ENCODE measurements around the gene EFL1.

DNA sequence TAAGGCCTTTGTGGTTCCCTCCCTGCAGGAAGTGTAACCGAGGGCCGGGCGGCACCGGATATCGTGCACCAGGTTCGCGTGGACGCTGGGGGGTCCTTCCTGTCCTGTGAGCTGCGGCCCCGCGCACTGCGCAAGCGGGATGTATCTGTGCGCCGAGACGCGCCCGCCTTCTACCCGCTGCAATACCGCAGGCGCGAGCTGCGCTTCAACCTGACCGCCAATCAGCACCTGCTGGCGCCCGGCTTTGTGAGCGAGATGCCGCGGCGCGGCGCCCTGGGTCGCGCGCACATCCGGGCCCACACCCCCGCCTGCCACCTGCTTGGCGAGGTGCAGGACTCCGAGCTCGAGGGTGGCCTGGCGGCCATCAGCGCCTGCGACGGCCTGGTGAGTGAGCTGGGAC, 36.0 kb upstream of the EFL1 start:
- TF ChIP-seq POLR2A (IDR thresholded peaks at IDR 0.05) (no peak), POLR2AphosphoS5 (IDR thresholded peaks at IDR 0.05) (no peak)
- TF ChIP-seq, protein P1, sequence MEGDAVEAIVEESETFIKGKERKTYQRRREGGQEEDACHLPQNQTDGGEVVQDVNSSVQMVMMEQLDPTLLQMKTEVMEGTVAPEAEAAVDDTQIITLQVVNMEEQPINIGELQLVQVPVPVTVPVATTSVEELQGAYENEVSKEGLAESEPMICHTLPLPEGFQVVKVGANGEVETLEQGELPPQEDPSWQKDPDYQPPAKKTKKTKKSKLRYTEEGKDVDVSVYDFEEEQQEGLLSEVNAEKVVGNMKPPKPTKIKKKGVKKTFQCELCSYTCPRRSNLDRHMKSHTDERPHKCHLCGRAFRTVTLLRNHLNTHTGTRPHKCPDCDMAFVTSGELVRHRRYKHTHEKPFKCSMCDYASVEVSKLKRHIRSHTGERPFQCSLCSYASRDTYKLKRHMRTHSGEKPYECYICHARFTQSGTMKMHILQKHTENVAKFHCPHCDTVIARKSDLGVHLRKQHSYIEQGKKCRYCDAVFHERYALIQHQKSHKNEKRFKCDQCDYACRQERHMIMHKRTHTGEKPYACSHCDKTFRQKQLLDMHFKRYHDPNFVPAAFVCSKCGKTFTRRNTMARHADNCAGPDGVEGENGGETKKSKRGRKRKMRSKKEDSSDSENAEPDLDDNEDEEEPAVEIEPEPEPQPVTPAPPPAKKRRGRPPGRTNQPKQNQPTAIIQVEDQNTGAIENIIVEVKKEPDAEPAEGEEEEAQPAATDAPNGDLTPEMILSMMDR (IDR thresholded peaks at IDR 0.05) = no peak
